Effector CD4-positive, alpha-beta T cell (primary cell): Measurements from ENCODE around the gene ADAMTS14. TPM values are rescaled to one million over a fixed set of nuclear protein-coding genes. Genes with fewer than 3 reads are reported as not detected.
"Not testable (repeated sequence)": the region's sequence is repeated elsewhere in the genome, so short reads cannot be mapped to it uniquely, and the experiment has no call there.

Experiments
- DNase-seq: peaks from one replicate; pipeline ENCODE4 v3.0.0-alpha.2; 2020
- total RNA-seq: gene quantifications from one replicate; lab custom pipeline; 2026; lab: John Stamatoyannopoulos, UW

ADAMTS14 gene
- not detected for total RNA-seq

- DNase-seq: no peak
These were observed at the start of gene ADAMTS14 for GRCh38 chr10:70672165-70673042. TSS of gene ADAMTS14 (plus strand) at chr10:70672506. CDS start at chr10:70672803, 297 bp downstream.

GRCh38 chr10:70622541-70622940 is 49.8 kb upstream of the ADAMTS14 start:
- no peak for DNase-seq

GRCh38 chr10:70622981-70623844 is 49.1 kb upstream of the ADAMTS14 start:
- DNase-seq: no peak

GRCh38 chr10:70626056-70626455 is 46.2 kb upstream of the ADAMTS14 start:
- no peak for DNase-seq

GRCh38 chr10:70629338-70629737 is 43.0 kb upstream of the ADAMTS14 start:
- no peak for DNase-seq

GRCh38 chr10:70631735-70632134 is 40.6 kb upstream of the ADAMTS14 start:
- DNase-seq: not testable (repeated sequence)

- DNase-seq: no peak
These were observed 38.3 kb upstream of the ADAMTS14 start for GRCh38 chr10:70634011-70634410.

GRCh38 chr10:70634515-70634914 is 37.8 kb upstream of the ADAMTS14 start:
- not testable (repeated sequence) for DNase-seq

- DNase-seq: not testable (repeated sequence)
These were observed 32.5 kb upstream of the ADAMTS14 start for GRCh38 chr10:70639640-70640383.

- DNase-seq: not testable (repeated sequence)
These were observed 29.0 kb upstream of the ADAMTS14 start for GRCh38 chr10:70643272-70643671.

- DNase-seq: not testable (repeated sequence)
These were observed 27.3 kb upstream of the ADAMTS14 start for GRCh38 chr10:70644959-70645358.

- no peak for DNase-seq
These were observed 25.2 kb upstream of the ADAMTS14 start for GRCh38 chr10:70647086-70647485.

GRCh38 chr10:70648427-70648826 is 23.9 kb upstream of the ADAMTS14 start:
- DNase-seq: no peak

- DNase-seq: no peak
These were observed 22.8 kb upstream of the ADAMTS14 start for GRCh38 chr10:70649526-70649925.

GRCh38 chr10:70650104-70650503 is 22.2 kb upstream of the ADAMTS14 start:
- no peak for DNase-seq

- no peak for DNase-seq
These were observed 21.6 kb upstream of the ADAMTS14 start for GRCh38 chr10:70650718-70651117.

- DNase-seq: no peak
These were observed 20.6 kb upstream of the ADAMTS14 start for GRCh38 chr10:70651661-70652060.

- no peak for DNase-seq
These were observed 19.3 kb upstream of the ADAMTS14 start for GRCh38 chr10:70652761-70653657.

- DNase-seq: no peak
These were observed 17.0 kb upstream of the ADAMTS14 start for GRCh38 chr10:70655316-70655715.

- DNase-seq: no peak
These were observed 15.8 kb upstream of the ADAMTS14 start for GRCh38 chr10:70656489-70656888.

- no peak for DNase-seq
These were observed 15.3 kb upstream of the ADAMTS14 start for GRCh38 chr10:70657041-70657440.
